Activated CD4-positive, alpha-beta T cell treated with anti-CD3 and anti-CD28 coated beads for 36 hours (primary cell): ENCODE data around the gene RBM20. TPM values are rescaled to one million over a fixed set of nuclear protein-coding genes. Genes with fewer than 3 reads are reported as not detected.
A peak's percentile ranks its signal among the peaks of the same experiment; 100 is the strongest.
"Not testable (repeated sequence)": the region's sequence is repeated elsewhere in the genome, so short reads cannot be mapped to it uniquely, and the experiment has no call there.

ENCODE experiments used
- ATAC-seq: fragments of 200-7000 bp; cut with Tn5 transposase; one replicate; pipeline ENCODE4 v1.10.0; 2021; ENCODE audit warnings: mild to moderate bottlenecking, moderate library complexity
- CTCF ChIA-PET: fragments of 350-600 bp; sonication (Branson Sonifier 250); formaldehyde crosslinking; loops from one replicate; lab custom pipeline; 2021; ENCODE audit warnings: antibody characterized with exemption; lab: Charles Lee
- POLR2A ChIA-PET: fragments of 350-600 bp; sonication (Branson Sonifier 250); formaldehyde crosslinking; loops from one replicate; lab custom pipeline; 2021; ENCODE audit warnings: antibody characterized with exemption, inconsistent platforms; lab: Charles Lee
- DNase-seq: peaks from one replicate; pipeline ENCODE4 v3.0.0-alpha.2; 2020
- H3K27ac Mint-ChIP-seq: one replicate; pipeline ENCODE4 v1.8.0; 2021; ENCODE audit warnings: mixed read lengths
- H3K27me3 Mint-ChIP-seq: one replicate; pipeline ENCODE4 v1.8.0; 2021; ENCODE audit warnings: mixed read lengths
- H3K36me3 Mint-ChIP-seq: one replicate; pipeline ENCODE4 v1.8.0; 2021; ENCODE audit warnings: low read depth, mixed read lengths
- H3K4me1 Mint-ChIP-seq: one replicate; pipeline ENCODE4 v1.8.0; 2021; ENCODE audit warnings: mixed read lengths
- H3K4me3 Mint-ChIP-seq: one replicate; pipeline ENCODE4 v1.8.0; 2021; ENCODE audit warnings: mild to moderate bottlenecking, moderate library complexity, mixed read lengths
- H3K9me3 Mint-ChIP-seq: one replicate; pipeline ENCODE4 v1.8.0; 2021; ENCODE audit warnings: low read depth, mixed read lengths
- intact Hi-C, 2 experiments: fragments of 100-400 bp; cut with DNase I in 1 of 2; cut with micrococcal nuclease in 1 of 2; formaldehyde crosslinking; loops; one replicate each; pipeline versions ENCODE4 v1.14.2 to v1.15.1; 2022 to 2024; cut with DNase I, micrococcal nuclease
- total RNA-seq, 2 experiments: library from RNA; stranded (reverse); gene quantifications; one replicate each; pipeline ENCODE4 v1.2.3, GENCODE V29; 2021

RBM20 gene
- total RNA-seq, 2 experiments from 2014 or later, result 0.05 to 0.40 TPM

GRCh38 chr10:110638319-110638718 is 5.8 kb upstream of the RBM20 start:
- DNase-seq (no peak), ATAC-seq (no peak)
- intact Hi-C loops, result no loop called here
- Mint-ChIP-seq H3K27ac (no peak overlapping the region), H3K4me3 (no peak overlapping the region), H3K4me1 (peaks cover 22% of the 10 kb centered on the region), H3K9me3 (no peaks in the 10 kb centered on the region), H3K36me3 (no peaks in the 10 kb centered on the region), H3K27me3 (peaks cover 24% of the 10 kb centered on the region)
- ChIA-PET POLR2A (no interaction called here), CTCF (interaction anchor here (0.7 to 1.7 kb wide), 2 partner anchors 28 to 34 kb away, joined by 4 read pairs; no protein-coding TSS in a partner anchor)

- CTCF ChIA-PET, intact Hi-C loops, H3K27ac Mint-ChIP-seq, H3K4me3 Mint-ChIP-seq, POLR2A ChIA-PET, H3K36me3 Mint-ChIP-seq, DNase-seq, H3K9me3 Mint-ChIP-seq, ATAC-seq: not testable (repeated sequence)
- Mint-ChIP-seq H3K4me1 (peaks cover 24% of the 10 kb centered on the region), H3K27me3 (peaks cover 26% of the 10 kb centered on the region)
Observed at GRCh38 chr10:110639046-110639445, 5.1 kb upstream of the RBM20 start.

GRCh38 chr10:110639858-110640257 is 4.3 kb upstream of the RBM20 start:
- ATAC-seq, H3K27ac Mint-ChIP-seq, DNase-seq, H3K36me3 Mint-ChIP-seq, intact Hi-C loops, POLR2A ChIA-PET, H3K9me3 Mint-ChIP-seq, H3K4me3 Mint-ChIP-seq: not testable (repeated sequence)
- CTCF ChIA-PET, result interaction anchor here (0.9 kb wide), 1 partner anchor 19 kb away, joined by 3 read pairs; no protein-coding TSS in a partner anchor
- Mint-ChIP-seq H3K4me1 (peaks cover 28% of the 10 kb centered on the region), H3K27me3 (peaks cover 29% of the 10 kb centered on the region)

GRCh38 chr10:110641256-110641655 is 2.9 kb upstream of the RBM20 start:
- ChIA-PET CTCF (interaction anchor here (0.7 to 1.4 kb wide), 3 partner anchors 31 to 1114 kb away, joined by 3 to 5 read pairs (median 4); no protein-coding TSS in a partner anchor), POLR2A (no interaction called here)
- Mint-ChIP-seq H3K4me1 (peaks cover 29% of the 10 kb centered on the region), H3K9me3 (no peaks in the 10 kb centered on the region), H3K27me3 (peaks cover 38% of the 10 kb centered on the region), H3K27ac (no peak overlapping the region), H3K4me3 (no peak overlapping the region), H3K36me3 (no peaks in the 10 kb centered on the region)
- intact Hi-C loops, result no loop called here
- DNase-seq (peak; percentile 76), ATAC-seq (peak; percentile 92)

GRCh38 chr10:110642204-110643034 is 1.7 kb upstream of the RBM20 start:
- Mint-ChIP-seq H3K27me3 (peaks cover 45% of the 10 kb centered on the region), H3K27ac (no peak overlapping the region), H3K36me3 (no peaks in the 10 kb centered on the region), H3K9me3 (no peaks in the 10 kb centered on the region), H3K4me1 (peaks cover 29% of the 10 kb centered on the region), H3K4me3 (peak overlapping the region; percentile 73)
- intact Hi-C loops, result loop anchor here in 1 of 2 experiments (2.0 kb wide), 1 partner anchor 26 kb away; no protein-coding TSS in a partner anchor
- ChIA-PET CTCF (interaction anchor here (1.3 to 2.7 kb wide), 3 partner anchors 24 to 32 kb away, joined by 3 to 13 read pairs (median 4); no protein-coding TSS in a partner anchor), POLR2A (no interaction called here)
- DNase-seq (no peak), ATAC-seq (no peak)

- peak overlapping the region; percentile 73 for H3K4me3 Mint-ChIP-seq
- ChIA-PET CTCF (interaction anchor here (1.0 to 2.7 kb wide), 2 partner anchors 29 to 615 kb away, joined by 3 to 13 read pairs; no protein-coding TSS in a partner anchor), POLR2A (no interaction called here)
- intact Hi-C loops, result loop anchor here in 1 of 2 experiments (2.0 kb wide), 1 partner anchor 26 kb away; no protein-coding TSS in a partner anchor
- H3K4me1 Mint-ChIP-seq, result peaks cover 29% of the 10 kb centered on the region
- peak overlapping the region; percentile 52 for H3K27ac Mint-ChIP-seq
- ATAC-seq, result no peak
- DNase-seq, result peak; percentile 15
- H3K27me3 Mint-ChIP-seq, result peaks cover 44% of the 10 kb centered on the region
- no peaks in the 10 kb centered on the region for H3K9me3 Mint-ChIP-seq
- no peaks in the 10 kb centered on the region for H3K36me3 Mint-ChIP-seq
Observed at GRCh38 chr10:110643035-110643652, 992 bp upstream of the RBM20 start.

GRCh38 chr10:110644598-110645462 is 694 bp downstream of the RBM20 start:
- H3K4me3 Mint-ChIP-seq, result peak overlapping the region; percentile 66
- intact Hi-C loops, result loop anchor here in 1 of 2 experiments (2.0 kb wide), 1 partner anchor 30 kb away; no protein-coding TSS in a partner anchor
- no peak overlapping the region for H3K27ac Mint-ChIP-seq
- CTCF ChIA-PET, result interaction anchor here (0.9 to 2.7 kb wide), 2 partner anchors 28 to 431 kb away, joined by 3 to 13 read pairs; no protein-coding TSS in a partner anchor
- H3K9me3 Mint-ChIP-seq, result no peaks in the 10 kb centered on the region
- peaks cover 52% of the 10 kb centered on the region for H3K27me3 Mint-ChIP-seq
- H3K36me3 Mint-ChIP-seq, result no peaks in the 10 kb centered on the region
- H3K4me1 Mint-ChIP-seq, result peaks cover 29% of the 10 kb centered on the region
- POLR2A ChIA-PET, result interaction anchor here (0.5 kb wide), 1 partner anchor 36 kb away, joined by 5 read pairs; no protein-coding TSS in a partner anchor
- ATAC-seq, result no peak
- DNase-seq, result no peak

- no peaks in the 10 kb centered on the region for H3K36me3 Mint-ChIP-seq
- no peak for ATAC-seq
- POLR2A ChIA-PET, result interaction anchor here (0.6 kb wide), 1 partner anchor 50 kb away, joined by 11 read pairs; no protein-coding TSS in a partner anchor
- no peak overlapping the region for H3K4me3 Mint-ChIP-seq
- H3K9me3 Mint-ChIP-seq, result no peaks in the 10 kb centered on the region
- H3K4me1 Mint-ChIP-seq, result peaks cover 28% of the 10 kb centered on the region
- CTCF ChIA-PET, result interaction anchor here (1.2 kb wide), 1 partner anchor 12 kb away, joined by 3 read pairs; no protein-coding TSS in a partner anchor
- intact Hi-C loops, result no loop called here
- H3K27me3 Mint-ChIP-seq, result peaks cover 51% of the 10 kb centered on the region
- no peak overlapping the region for H3K27ac Mint-ChIP-seq
- DNase-seq, result no peak
Observed at GRCh38 chr10:110646417-110647135, 2.4 kb downstream of the RBM20 start.

GRCh38 chr10:110647136-110647430 is 2.9 kb downstream of the RBM20 start:
- ChIA-PET CTCF (interaction anchor here (0.7 to 1.2 kb wide), 3 partner anchors 11 to 30 kb away, joined by 3 to 4 read pairs (median 3); no protein-coding TSS in a partner anchor), POLR2A (no interaction called here)
- H3K4me3 Mint-ChIP-seq, result no peak overlapping the region
- no peak overlapping the region for H3K27ac Mint-ChIP-seq
- peaks cover 48% of the 10 kb centered on the region for H3K27me3 Mint-ChIP-seq
- DNase-seq (no peak), ATAC-seq (no peak)
- H3K36me3 Mint-ChIP-seq, result no peaks in the 10 kb centered on the region
- H3K4me1 Mint-ChIP-seq, result peaks cover 30% of the 10 kb centered on the region
- H3K9me3 Mint-ChIP-seq, result no peaks in the 10 kb centered on the region
- intact Hi-C loops, result no loop called here

- no peak for ATAC-seq
- H3K4me3 Mint-ChIP-seq, result no peak overlapping the region
- POLR2A ChIA-PET, result no interaction called here
- no peak overlapping the region for H3K27ac Mint-ChIP-seq
- peaks cover 44% of the 10 kb centered on the region for H3K27me3 Mint-ChIP-seq
- DNase-seq, result no peak
- no peaks in the 10 kb centered on the region for H3K36me3 Mint-ChIP-seq
- H3K4me1 Mint-ChIP-seq, result peaks cover 21% of the 10 kb centered on the region
- intact Hi-C loops, result no loop called here
- H3K9me3 Mint-ChIP-seq, result no peaks in the 10 kb centered on the region
- CTCF ChIA-PET, result interaction anchor here (0.6 to 2.0 kb wide), 5 partner anchors 17 to 476 kb away, joined by 3 to 11 read pairs (median 4); no protein-coding TSS in a partner anchor
Observed at GRCh38 chr10:110648692-110649346, 4.7 kb downstream of the RBM20 start.
